Raji (cell line): ENCODE results near the gene UTY.

ENCODE experiments used
- POLR2A ChIP-seq: IDR thresholded peaks from 2 replicates; pipeline ENCODE4 v1.6.1; 2011; ENCODE audit warnings: low read depth, low read length, control low read depth; ENCODE audit not compliant: insufficient read depth

Gene UTY

GRCh38 chrY:13432293-13433025 is 47.4 kb downstream of the UTY start:
- no peak for TF ChIP-seq POLR2A

GRCh38 chrY:13429551-13429950 is 50.3 kb downstream of the UTY start:
- no peak for TF ChIP-seq POLR2A

GRCh38 chrY:13423281-13423732 is 56.5 kb downstream of the UTY start:
- no peak for TF ChIP-seq POLR2A

- no peak for TF ChIP-seq POLR2A
These were observed 62.8 kb downstream of the UTY start for GRCh38 chrY:13416869-13417661.

- no peak for TF ChIP-seq POLR2A
These were observed 64.3 kb downstream of the UTY start for GRCh38 chrY:13415556-13415955.

- no peak for TF ChIP-seq POLR2A
These were observed 81.0 kb downstream of the UTY start for GRCh38 chrY:13398876-13399275.

- TF ChIP-seq POLR2A, result no peak
These were observed 98.6 kb downstream of the UTY start for GRCh38 chrY:13381110-13381683.

- TF ChIP-seq POLR2A, result no peak
These were observed 108.7 kb downstream of the UTY start for GRCh38 chrY:13370868-13371800.

- TF ChIP-seq POLR2A, result no peak
These were observed 109.6 kb downstream of the UTY start for GRCh38 chrY:13370245-13370644.

GRCh38 chrY:13368513-13368845 is 111.4 kb downstream of the UTY start:
- no peak for TF ChIP-seq POLR2A

GRCh38 chrY:13363641-13364040 is 116.2 kb downstream of the UTY start:
- no peak for TF ChIP-seq POLR2A

GRCh38 chrY:13362662-13363061 is 117.2 kb downstream of the UTY start:
- no peak for TF ChIP-seq POLR2A

GRCh38 chrY:13361656-13362636 is 117.9 kb downstream of the UTY start:
- TF ChIP-seq POLR2A, result no peak

- TF ChIP-seq POLR2A, result no peak
These were observed 128.4 kb downstream of the UTY start for GRCh38 chrY:13351443-13351842.
